Stomach (tissue), 9 donors: ENCODE results near the gene POMT2. TPM values are rescaled to one million over a fixed set of nuclear protein-coding genes. Genes with fewer than 3 reads are reported as not detected.
"Not testable (repeated sequence)": the region's sequence is repeated elsewhere in the genome, so short reads cannot be mapped to it uniquely, and the experiment has no call there.

ENCODE experiments used
- DNase-seq, 2 donors: peaks; one replicate each; pipeline versions ENCODE4 v3.0.0 to v3.0.0-alpha.2; 2013 to 2019
- H3K27ac ChIP-seq, 5 donors: fragments of 200-600 bp in 4 of 5; sonication (generic) in 4 of 5; one replicate each; pipeline ENCODE4 v1.5.1; 2013 to 2019; ENCODE audit warnings: mild to moderate bottlenecking in 1 of 5, moderate library complexity in 1 of 5
- H3K27me3 ChIP-seq, 3 donors: fragments of 200-600 bp; sonication (generic); one replicate each; pipeline ENCODE4 v1.5.1; 2017 to 2019; ENCODE audit warnings: mixed run types in 1 of 3
- H3K36me3 ChIP-seq, 4 donors: fragments of 200-600 bp; sonication (generic); 1 replicate in 3 of 4; 2 replicates in 1 of 4; pipeline ENCODE4 v1.5.1; 2016 to 2019
- H3K4me1 ChIP-seq, 4 donors: fragments of 200-600 bp; sonication (generic); one replicate each; pipeline ENCODE4 v1.5.1; 2016 to 2019
- H3K4me3 ChIP-seq, 4 donors: fragments of 200-600 bp; sonication (generic) in 3 of 4; one replicate each; pipeline ENCODE4 v1.5.1; 2016 to 2019; ENCODE audit warnings: mild to moderate bottlenecking in 1 of 4
- H3K9me3 ChIP-seq, 4 donors: fragments of 200-600 bp; sonication (generic); one replicate each; pipeline ENCODE4 v1.5.1; 2016 to 2019
- EP300 ChIP-seq: sonication (generic); formaldehyde crosslinking; IDR thresholded peaks from one replicate; pipeline ENCODE4 v1.6.1; 2017; ENCODE audit warnings: antibody characterized with exemption
- POLR2A ChIP-seq, 4 donors: fragments of 450-650 bp; IDR thresholded peaks; one replicate each; pipeline ENCODE4 v1.6.1; 2016; ENCODE audit warnings: antibody characterized with exemption in 4 of 4, control low read depth in 2 of 4, mild to moderate bottlenecking in 1 of 4, moderate library complexity in 1 of 4
- POLR2AphosphoS5 ChIP-seq, 3 donors: sonication (generic); formaldehyde crosslinking; IDR thresholded peaks; one replicate each; pipeline ENCODE4 v1.6.1; 2016; ENCODE audit warnings: antibody characterized with exemption in 3 of 3
- WGBS, 5 donors: extraction: QIAGEN DNeasy Blood & Tissue Kit in 3 of 5; methylation state at CpG; one replicate each; pipeline versions ENCODE4 v1.1.5 to v1.1.7; 2013 to 2018; 5-methylcytosine and 5-hydroxymethylcytosine counted together
- intact Hi-C: fragments of 100-400 bp; cut with DNase I; formaldehyde crosslinking; loops from one replicate; pipeline ENCODE4 v1.15.1; 2023; ENCODE audit warnings: low total_unique reads
- polyA plus RNA-seq, 3 donors: library from polyadenylated mRNA; stranded (reverse); fragments of 200-250 nt; gene quantifications; one replicate each; pipeline ENCODE4 v1.2.3, GENCODE V29; 2013
- total RNA-seq, 5 donors: library from RNA; depleted of rRNA; stranded (reverse); fragments of >200 nt; gene quantifications; one replicate each; pipeline versions ENCODE4 v1.1.0 to v1.2.3, GENCODE V29; 2014 to 2016
- TF ChIP-seq, protein P1 (sequence below), 7 experiments: fragments of 450-650 bp in 4 of 7; fragments of 200-600 bp in 3 of 7; sonication (generic) in 3 of 7; IDR thresholded peaks; one replicate each; pipeline ENCODE4 v1.5.1; 2016 to 2019; ENCODE audit warnings: antibody characterized with exemption in 7 of 7, control low read depth in 2 of 7, mild to moderate bottlenecking in 1 of 7
- donor health status: healthy with polysubstance abuse.
- donor health status: Bipolar disorder and iron deficiency.
- donor health status: healthy.

Gene POMT2
- total and polyA plus RNA-seq, 8 donors: 7.3 to 33.8 (median 12.2) TPM

DNA sequence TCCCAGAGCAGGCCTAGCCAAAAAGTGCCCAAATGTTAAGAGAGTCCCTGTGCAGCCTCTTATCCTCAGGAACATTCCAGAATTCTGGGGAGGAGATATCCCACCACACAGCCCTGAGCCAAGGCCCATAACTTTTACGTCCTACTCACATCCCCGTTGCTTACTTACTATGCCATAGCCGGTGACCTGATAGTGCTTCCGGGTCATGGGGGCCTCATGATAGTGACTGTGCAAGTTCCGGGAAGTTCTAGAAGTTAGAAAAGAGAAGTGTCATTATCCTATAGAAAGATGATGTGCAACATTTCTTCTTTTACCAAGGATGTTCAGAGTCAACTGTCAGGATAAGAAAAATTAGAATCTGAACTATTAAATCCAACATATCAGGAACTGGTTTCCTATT is 34.1 kb downstream of the POMT2 start:
- H3K27ac ChIP-seq: no peak overlapping the region
- no peaks in the 10 kb centered on the region for H3K4me1 ChIP-seq
- peaks cover 44 to 99% (median 92%) of the 10 kb centered on the region in 4 donors for H3K36me3 ChIP-seq
- no peaks in the 10 kb centered on the region for H3K9me3 ChIP-seq
- WGBS, 5 donors: 92 to 97% (median 96%) methylated on average over 5 of the region's 5 CpGs
- intact Hi-C loops: no loop called here
- DNase-seq: no peak
- no peaks in the 10 kb centered on the region for H3K27me3 ChIP-seq
- H3K4me3 ChIP-seq: no peak overlapping the region
- TF ChIP-seq EP300 (no peak), POLR2A (IDR thresholded peaks at IDR 0.05) (no peak), POLR2AphosphoS5 (IDR thresholded peaks at IDR 0.05) (no peak)
- TF ChIP-seq, protein P1, sequence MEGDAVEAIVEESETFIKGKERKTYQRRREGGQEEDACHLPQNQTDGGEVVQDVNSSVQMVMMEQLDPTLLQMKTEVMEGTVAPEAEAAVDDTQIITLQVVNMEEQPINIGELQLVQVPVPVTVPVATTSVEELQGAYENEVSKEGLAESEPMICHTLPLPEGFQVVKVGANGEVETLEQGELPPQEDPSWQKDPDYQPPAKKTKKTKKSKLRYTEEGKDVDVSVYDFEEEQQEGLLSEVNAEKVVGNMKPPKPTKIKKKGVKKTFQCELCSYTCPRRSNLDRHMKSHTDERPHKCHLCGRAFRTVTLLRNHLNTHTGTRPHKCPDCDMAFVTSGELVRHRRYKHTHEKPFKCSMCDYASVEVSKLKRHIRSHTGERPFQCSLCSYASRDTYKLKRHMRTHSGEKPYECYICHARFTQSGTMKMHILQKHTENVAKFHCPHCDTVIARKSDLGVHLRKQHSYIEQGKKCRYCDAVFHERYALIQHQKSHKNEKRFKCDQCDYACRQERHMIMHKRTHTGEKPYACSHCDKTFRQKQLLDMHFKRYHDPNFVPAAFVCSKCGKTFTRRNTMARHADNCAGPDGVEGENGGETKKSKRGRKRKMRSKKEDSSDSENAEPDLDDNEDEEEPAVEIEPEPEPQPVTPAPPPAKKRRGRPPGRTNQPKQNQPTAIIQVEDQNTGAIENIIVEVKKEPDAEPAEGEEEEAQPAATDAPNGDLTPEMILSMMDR (IDR thresholded peaks at IDR 0.05): no peak

DNA sequence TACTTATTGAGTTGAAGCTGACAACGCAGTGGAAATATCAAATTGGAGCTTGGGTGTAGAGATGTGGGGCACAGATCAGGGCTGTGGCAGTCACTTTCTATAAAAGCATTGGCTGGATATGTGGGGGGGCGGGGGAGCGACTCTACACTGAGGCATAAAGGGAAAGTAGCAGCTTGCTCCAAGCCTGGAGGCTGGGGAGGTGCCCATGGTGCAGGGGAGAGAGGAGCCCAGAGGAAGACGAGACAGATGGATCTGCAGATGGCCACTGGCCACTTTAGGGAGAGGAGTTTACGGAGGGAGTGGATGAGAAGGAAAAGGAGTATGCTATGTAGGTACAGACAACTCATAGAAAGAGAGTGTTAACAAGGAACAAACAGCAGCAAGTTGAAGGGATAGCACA is 36.2 kb downstream of the POMT2 start:
- DNase-seq: no peak
- no peak overlapping the region for H3K27ac ChIP-seq
- TF ChIP-seq, protein P1 (IDR thresholded peaks at IDR 0.05): no peak
- no peak for TF ChIP-seq POLR2AphosphoS5 (IDR thresholded peaks at IDR 0.05)
- no peak for TF ChIP-seq POLR2A (IDR thresholded peaks at IDR 0.05)
- no peak for TF ChIP-seq EP300
- no peaks in the 10 kb centered on the region for H3K27me3 ChIP-seq
- intact Hi-C loops: no loop called here
- H3K36me3 ChIP-seq: peaks cover 50 to 99% (median 94%) of the 10 kb centered on the region in 4 donors
- H3K4me1 ChIP-seq: no peaks in the 10 kb centered on the region
- H3K9me3 ChIP-seq: no peaks in the 10 kb centered on the region
- 71 to 88% (median 76%) methylated on average over 5 of the region's 5 CpGs for WGBS, 5 donors
- no peak overlapping the region for H3K4me3 ChIP-seq

DNA sequence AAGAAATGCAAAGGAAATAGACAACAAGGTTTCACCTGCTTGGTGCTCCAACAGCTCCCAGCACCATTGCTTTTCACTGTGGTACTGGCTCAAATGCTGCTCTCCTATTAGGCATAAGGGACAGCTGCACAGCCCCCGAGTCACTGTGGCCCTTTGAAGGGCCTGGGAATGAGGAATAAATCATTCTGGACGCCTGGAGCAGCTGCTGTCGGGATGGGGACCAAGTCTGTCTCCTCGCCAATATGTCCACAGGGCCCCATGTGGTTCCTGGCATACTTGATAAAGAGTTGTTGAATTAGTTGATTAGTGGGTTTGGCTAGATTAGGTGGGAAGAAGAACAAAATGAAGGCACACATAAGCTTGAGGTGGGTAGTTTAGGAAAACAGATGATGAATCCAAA is 36.6 kb downstream of the POMT2 start:
- Histone ChIP-seq H3K27ac (no peak overlapping the region), H3K36me3 (peaks cover 50 to 100% (median 95%) of the 10 kb centered on the region in 4 donors), H3K4me1 (no peaks in the 10 kb centered on the region), H3K4me3 (no peak overlapping the region), H3K9me3 (no peaks in the 10 kb centered on the region), H3K27me3 (no peaks in the 10 kb centered on the region)
- TF ChIP-seq, protein P1 (IDR thresholded peaks at IDR 0.05): no peak
- TF ChIP-seq POLR2AphosphoS5 (IDR thresholded peaks at IDR 0.05) (no peak), POLR2A (IDR thresholded peaks at IDR 0.05) (no peak), EP300 (no peak)
- DNase-seq: no peak
- intact Hi-C loops: no loop called here
- WGBS, 5 donors: 29 to 60% (median 42%) methylated on average over 4 of the region's 4 CpGs

DNA sequence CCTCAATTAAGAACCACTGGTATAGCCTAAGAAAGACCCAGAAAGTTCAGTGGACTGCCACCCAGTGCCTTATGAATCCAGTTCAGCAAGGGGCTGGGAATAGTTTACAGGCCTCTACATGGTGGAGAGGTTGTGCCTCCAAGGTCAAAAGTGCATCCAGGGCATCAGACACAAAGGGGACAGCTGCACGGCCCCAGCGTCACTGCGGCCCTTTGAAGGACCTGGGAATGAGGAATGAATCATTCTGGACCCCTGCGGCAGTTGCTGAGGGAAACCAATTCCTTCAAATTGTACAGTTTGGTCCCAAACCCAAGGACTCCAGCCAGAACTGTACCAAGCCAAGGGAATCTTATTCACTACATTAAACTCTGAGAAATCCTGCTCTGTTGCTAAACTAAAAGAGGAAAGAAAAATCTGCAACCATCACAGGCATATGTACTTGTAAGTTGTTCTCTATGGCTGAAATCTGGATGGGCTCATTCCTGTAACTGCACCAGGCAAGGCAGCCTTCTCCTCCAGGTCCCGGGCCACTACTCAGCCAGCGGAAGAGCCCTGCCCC is 38.8 kb downstream of the POMT2 start:
- Histone ChIP-seq H3K36me3 (peaks cover 53 to 100% (median 97%) of the 10 kb centered on the region in 4 donors), H3K27ac (no peak overlapping the region), H3K4me3 (no peak overlapping the region), H3K27me3 (no peaks in the 10 kb centered on the region), H3K9me3 (no peaks in the 10 kb centered on the region), H3K4me1 (no peaks in the 10 kb centered on the region)
- no peak for DNase-seq
- WGBS, 5 donors: 90 to 98% (median 94%) methylated on average over 6 of the region's 6 CpGs
- intact Hi-C loops: no loop called here
- TF ChIP-seq, protein P1 (IDR thresholded peaks at IDR 0.05): no peak
- TF ChIP-seq EP300 (no peak), POLR2AphosphoS5 (IDR thresholded peaks at IDR 0.05) (no peak), POLR2A (IDR thresholded peaks at IDR 0.05) (no peak)

DNA sequence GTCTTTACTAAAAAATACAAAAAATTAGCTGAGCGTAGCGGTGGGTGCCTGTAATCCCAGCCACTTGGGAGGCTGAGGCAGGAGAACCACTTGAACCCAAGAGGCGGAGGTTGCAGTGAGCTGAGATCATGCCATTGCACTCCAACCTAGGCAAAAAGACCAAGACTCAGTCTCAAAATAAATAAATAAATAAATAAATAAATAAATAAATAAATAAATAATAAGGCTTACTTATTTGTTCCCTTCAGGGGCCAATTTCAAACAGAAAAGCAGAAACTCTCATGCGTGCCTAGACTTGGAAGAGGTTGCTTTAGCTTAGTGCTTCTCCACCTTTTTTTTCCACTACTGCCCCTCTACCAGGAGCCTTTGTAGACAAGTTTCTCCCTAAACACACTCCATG is 39.8 kb downstream of the POMT2 start:
- WGBS, 5 donors: 96 to 100% (median 98%) methylated on average over 4 of the region's 4 CpGs
- intact Hi-C loops: not testable (repeated sequence)

More for the DNA sequence above, 39.8 kb downstream of the POMT2 start:
- not testable (repeated sequence) for H3K27me3 ChIP-seq, DNase-seq, H3K27ac ChIP-seq, H3K4me3 ChIP-seq, H3K4me1 ChIP-seq, H3K9me3 ChIP-seq
- H3K36me3 ChIP-seq: peaks cover 46 to 100% (median 97%) of the 10 kb centered on the region in 4 donors
